ENCODE measurements around the gene FAM83D. TPM values are rescaled to one million over a fixed set of nuclear protein-coding genes. Genes with fewer than 3 reads are reported as not detected.

The FAM83D gene
- total and polyA plus RNA-seq, 11 donors, result 0.11 to 4.7 (median 0.66) TPM; not detected in 1

DNA sequence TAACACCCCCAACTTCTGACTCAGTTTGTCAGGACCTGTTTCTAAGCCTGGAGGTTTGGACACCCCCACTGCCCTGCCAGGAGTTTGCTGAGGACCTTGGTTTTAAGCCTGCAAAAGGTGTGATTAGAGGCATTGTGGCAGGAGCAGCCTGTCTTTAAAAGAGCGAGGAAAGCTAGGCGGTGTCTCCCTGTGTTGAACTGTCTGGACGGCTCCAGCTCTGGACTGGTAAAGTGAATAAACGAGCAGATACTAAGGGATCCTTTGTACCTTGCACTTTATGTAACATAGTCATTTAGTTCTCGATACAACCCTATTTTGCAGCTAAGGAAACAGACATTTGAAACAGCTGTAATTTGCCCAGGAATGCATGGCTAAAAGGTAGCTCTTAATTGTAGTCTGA lies 14.4 kb downstream of the FAM83D start:
- H3K27ac ChIP-seq, result no peak overlapping the region
- intact Hi-C loops (cut with DNase I), result no loop called here
- H3K9me3 ChIP-seq, result no peaks in the 10 kb centered on the region
- no peak for DNase-seq
- no peak overlapping the region for H3K4me3 ChIP-seq
- no peaks in the 10 kb centered on the region for H3K4me1 ChIP-seq
- ATAC-seq, result no peak
- H3K27me3 ChIP-seq, result no peaks in the 10 kb centered on the region
- WGBS, 4 donors, result 94 to 97% (median 96%) methylated on average over 5 of the region's 5 CpGs
- H3K36me3 ChIP-seq, result peaks cover 0 to 5% (median 0%) of the 10 kb centered on the region in 9 donors
- no peak for TF ChIP-seq POLR2A (IDR thresholded peaks at IDR 0.05)

DNA sequence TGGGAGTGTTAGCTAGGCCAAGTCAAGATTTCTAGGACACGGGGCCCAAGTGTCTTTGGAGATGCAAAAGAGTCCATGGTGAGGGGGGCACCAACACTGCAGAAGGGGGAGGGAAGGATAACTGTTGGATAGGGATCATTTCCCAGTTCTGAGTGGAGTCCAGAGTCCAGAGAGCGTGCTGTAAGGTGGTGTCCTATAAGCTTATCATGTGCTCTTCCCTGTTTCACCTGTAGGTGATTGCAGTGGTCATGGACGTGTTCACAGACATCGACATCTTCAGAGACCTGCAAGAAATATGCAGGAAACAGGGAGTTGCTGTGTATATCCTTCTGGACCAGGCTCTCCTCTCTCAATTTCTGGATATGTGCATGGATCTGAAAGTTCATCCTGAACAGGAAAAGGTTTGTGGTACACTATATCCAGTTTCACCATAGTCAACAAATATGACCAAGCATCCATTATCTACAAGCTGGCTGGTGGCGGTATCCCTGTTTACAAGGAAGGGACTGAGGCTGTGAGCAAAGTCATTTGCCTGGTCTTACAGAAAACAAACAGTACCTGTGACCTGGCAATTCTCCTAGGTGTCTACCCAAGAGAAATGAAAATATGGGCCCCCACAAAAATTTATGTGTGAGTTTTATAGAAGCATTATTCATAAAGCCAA lies 15.6 kb downstream of the FAM83D start:
- no peak overlapping the region for H3K27ac ChIP-seq
- H3K4me3 ChIP-seq, result no peak overlapping the region
- TF ChIP-seq POLR2A (IDR thresholded peaks at IDR 0.05), result no peak
- TF ChIP-seq, protein P1, sequence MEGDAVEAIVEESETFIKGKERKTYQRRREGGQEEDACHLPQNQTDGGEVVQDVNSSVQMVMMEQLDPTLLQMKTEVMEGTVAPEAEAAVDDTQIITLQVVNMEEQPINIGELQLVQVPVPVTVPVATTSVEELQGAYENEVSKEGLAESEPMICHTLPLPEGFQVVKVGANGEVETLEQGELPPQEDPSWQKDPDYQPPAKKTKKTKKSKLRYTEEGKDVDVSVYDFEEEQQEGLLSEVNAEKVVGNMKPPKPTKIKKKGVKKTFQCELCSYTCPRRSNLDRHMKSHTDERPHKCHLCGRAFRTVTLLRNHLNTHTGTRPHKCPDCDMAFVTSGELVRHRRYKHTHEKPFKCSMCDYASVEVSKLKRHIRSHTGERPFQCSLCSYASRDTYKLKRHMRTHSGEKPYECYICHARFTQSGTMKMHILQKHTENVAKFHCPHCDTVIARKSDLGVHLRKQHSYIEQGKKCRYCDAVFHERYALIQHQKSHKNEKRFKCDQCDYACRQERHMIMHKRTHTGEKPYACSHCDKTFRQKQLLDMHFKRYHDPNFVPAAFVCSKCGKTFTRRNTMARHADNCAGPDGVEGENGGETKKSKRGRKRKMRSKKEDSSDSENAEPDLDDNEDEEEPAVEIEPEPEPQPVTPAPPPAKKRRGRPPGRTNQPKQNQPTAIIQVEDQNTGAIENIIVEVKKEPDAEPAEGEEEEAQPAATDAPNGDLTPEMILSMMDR (IDR thresholded peaks at IDR 0.05), result no peak
- intact Hi-C loops (cut with DNase I), result no loop called here
- 91 to 97% (median 96%) methylated on average over 5 of the region's 5 CpGs for WGBS, 4 donors
- DNase-seq, result no peak
- H3K4me1 ChIP-seq, result no peaks in the 10 kb centered on the region
- H3K27me3 ChIP-seq, result no peaks in the 10 kb centered on the region
- no peak for ATAC-seq
- H3K36me3 ChIP-seq, result peaks cover 0 to 5% (median 0%) of the 10 kb centered on the region in 9 donors
- no peaks in the 10 kb centered on the region for H3K9me3 ChIP-seq

DNA sequence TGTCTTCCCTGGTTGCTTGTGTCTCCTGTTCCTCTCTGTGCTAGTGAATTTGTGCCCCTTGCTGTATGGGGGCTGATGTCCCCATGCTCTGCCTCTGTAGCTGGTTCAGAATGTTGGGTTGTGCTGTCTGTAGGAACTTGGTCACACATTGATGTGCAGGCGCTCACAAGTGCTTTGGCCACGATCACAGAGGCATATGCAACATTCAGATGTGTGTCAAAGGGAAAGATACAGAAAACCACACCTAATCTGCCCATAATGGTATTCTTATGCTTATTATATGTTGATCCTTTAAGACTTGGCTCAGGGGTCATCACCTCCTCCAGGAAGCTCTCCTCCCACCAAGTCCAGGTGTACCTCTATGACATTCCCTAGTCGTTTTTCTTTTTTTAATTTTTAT lies 18.8 kb downstream of the FAM83D start:
- Histone ChIP-seq H3K27ac (no peak overlapping the region), H3K27me3 (no peaks in the 10 kb centered on the region), H3K4me3 (no peak overlapping the region), H3K4me1 (no peaks in the 10 kb centered on the region), H3K36me3 (peaks cover 0 to 15% (median 0%) of the 10 kb centered on the region in 9 donors), H3K9me3 (no peaks in the 10 kb centered on the region)
- ATAC-seq, result no peak
- intact Hi-C loops (cut with DNase I), result no loop called here
- DNase-seq, result no peak
- TF ChIP-seq POLR2A (IDR thresholded peaks at IDR 0.05), result no peak
- TF ChIP-seq, protein P1 (IDR thresholded peaks at IDR 0.05), result no peak
- 95 to 99% (median 96%) methylated on average over 3 of the region's 3 CpGs for WGBS, 4 donors

DNA sequence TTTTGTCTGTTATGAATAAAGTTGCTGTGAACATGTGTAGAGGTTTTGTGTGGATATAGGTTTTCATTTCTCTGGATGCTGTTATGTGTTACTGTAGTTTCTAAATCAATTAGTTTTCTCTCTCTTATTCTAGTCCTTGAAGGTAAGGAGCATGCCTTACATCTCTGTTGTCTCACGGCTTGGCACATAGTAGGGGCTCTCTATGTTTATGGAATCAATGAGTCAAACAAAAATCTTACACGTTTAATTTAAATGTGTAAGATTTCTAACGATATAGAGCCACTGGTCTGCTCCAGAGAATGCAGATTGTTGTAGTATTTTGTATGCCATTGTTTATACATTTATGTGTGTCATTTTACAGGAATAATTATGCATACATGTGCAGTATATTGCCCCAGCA lies 20.6 kb downstream of the FAM83D start:
- no peak overlapping the region for H3K4me3 ChIP-seq
- ATAC-seq (no peak), DNase-seq (no peak)
- WGBS, 4 donors, result 92 to 96% (median 95%) methylated on average over 3 of the region's 3 CpGs
- peaks cover 0 to 17% (median 0%) of the 10 kb centered on the region in 9 donors for H3K36me3 ChIP-seq
- no peaks in the 10 kb centered on the region for H3K9me3 ChIP-seq
- no peak for TF ChIP-seq POLR2A (IDR thresholded peaks at IDR 0.05)
- TF ChIP-seq, protein P1 (IDR thresholded peaks at IDR 0.05), result no peak
- intact Hi-C loops (cut with DNase I), result no loop called here
- no peak overlapping the region for H3K27ac ChIP-seq
- H3K4me1 ChIP-seq, result no peaks in the 10 kb centered on the region
- H3K27me3 ChIP-seq, result no peaks in the 10 kb centered on the region

DNA sequence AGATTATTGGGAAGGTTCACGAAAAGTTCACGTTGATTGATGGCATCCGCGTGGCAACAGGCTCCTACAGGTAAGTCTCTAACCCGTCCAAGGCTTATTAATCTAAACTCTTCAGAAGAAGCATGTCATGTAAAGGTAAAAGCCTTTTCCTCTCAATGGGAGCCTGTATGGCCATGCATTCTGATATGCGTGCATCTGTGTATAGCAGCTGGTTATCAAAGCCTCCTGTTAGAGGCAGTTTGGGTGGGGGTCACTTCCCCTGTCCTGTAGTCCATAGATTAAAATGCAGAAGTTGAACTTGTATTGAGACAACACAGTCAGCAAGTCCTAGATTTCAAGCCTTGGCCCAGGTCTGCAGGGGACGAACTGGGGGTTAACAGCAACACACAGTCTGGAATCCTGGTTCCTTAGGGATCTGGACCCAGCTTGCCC lies 21.7 kb downstream of the FAM83D start:
- 89 to 90% (median 90%) methylated on average over 7 of the region's 7 CpGs for WGBS, 4 donors
- Histone ChIP-seq H3K4me1 (no peaks in the 10 kb centered on the region), H3K4me3 (no peak overlapping the region), H3K9me3 (no peaks in the 10 kb centered on the region), H3K27me3 (no peaks in the 10 kb centered on the region), H3K27ac (no peak overlapping the region), H3K36me3 (peaks cover 0 to 27% (median 0%) of the 10 kb centered on the region in 9 donors)
- no peak for TF ChIP-seq POLR2A (IDR thresholded peaks at IDR 0.05)
- TF ChIP-seq, protein P1 (IDR thresholded peaks at IDR 0.05), result no peak
- intact Hi-C loops (cut with DNase I), result no loop called here
- DNase-seq, result no peak
- no peak for ATAC-seq

Data from heart left ventricle (tissue), 16 donors.